LNCaP clone FGC (cell line): ENCODE results near the gene KRTAP5-8.
"Not testable (repeated sequence)": the region's sequence is repeated elsewhere in the genome, so short reads cannot be mapped to it uniquely, and the experiment has no call there.

Experiments
- DNase-seq: peaks from one replicate; pipeline ENCODE4 v3.0.0-alpha.2; 2011; ENCODE audit warnings: low read depth
- H3K4me3 ChIP-seq: 2 replicates; pipeline ENCODE4 v1.5.1; 2011; ENCODE audit warnings: mild to moderate bottlenecking, low read depth, low read length, control low read depth
- CTCF ChIP-seq: IDR thresholded peaks from 2 replicates; pipeline ENCODE4 v1.5.1; 2012; ENCODE audit warnings: mild to moderate bottlenecking; ENCODE audit not compliant: control insufficient read depth, insufficient read depth; ENCODE audit errors: extremely low read depth

KRTAP5-8 gene, protein sequence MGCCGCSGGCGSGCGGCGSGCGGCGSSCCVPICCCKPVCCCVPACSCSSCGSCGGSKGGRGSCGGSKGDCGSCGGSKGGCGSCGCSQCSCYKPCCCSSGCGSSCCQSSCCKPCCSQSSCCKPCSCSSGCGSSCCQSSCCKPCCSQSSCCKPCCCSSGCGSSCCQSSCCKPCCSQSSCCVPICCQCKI

GRCh38 chr11:71537977-71538665 is at the start of gene KRTAP5-8:
TSS of gene KRTAP5-8 (plus strand) at chr11:71538025. CDS start at chr11:71538056, 31 bp downstream.
- not testable (repeated sequence) for DNase-seq, H3K4me3 ChIP-seq

DNA sequence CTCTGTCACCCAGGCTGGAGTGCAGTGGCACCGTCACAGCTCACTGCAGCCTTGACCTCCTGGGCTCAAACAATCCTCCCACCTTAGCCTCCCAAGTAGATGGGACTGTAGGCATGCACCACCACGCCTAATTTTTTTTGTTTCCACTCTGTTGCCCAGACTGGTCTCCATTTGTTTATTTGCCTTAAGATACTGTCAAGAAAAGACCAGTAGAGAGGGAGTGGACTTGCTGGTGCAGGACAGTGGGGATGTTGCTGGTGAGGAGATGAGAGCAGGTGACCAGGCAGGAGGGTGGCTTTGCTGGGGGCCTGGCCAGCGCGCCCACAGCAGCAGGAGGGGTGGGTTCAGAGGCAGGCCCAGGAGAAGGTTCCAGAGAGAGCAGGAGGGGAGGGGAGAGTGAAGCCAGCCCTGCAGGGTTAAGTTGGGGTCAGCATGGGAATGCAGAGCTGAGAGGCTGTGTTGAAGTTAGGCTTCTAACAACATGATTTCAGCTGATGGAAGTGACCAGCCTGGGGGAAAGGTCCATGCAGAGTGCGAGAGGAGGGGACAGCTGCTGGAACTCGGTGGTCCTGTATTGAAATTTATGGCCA is 49.0 kb upstream of the KRTAP5-8 start:
- no peak for TF ChIP-seq CTCF
- no peak overlapping the region for H3K4me3 ChIP-seq
- no peak for DNase-seq

DNA sequence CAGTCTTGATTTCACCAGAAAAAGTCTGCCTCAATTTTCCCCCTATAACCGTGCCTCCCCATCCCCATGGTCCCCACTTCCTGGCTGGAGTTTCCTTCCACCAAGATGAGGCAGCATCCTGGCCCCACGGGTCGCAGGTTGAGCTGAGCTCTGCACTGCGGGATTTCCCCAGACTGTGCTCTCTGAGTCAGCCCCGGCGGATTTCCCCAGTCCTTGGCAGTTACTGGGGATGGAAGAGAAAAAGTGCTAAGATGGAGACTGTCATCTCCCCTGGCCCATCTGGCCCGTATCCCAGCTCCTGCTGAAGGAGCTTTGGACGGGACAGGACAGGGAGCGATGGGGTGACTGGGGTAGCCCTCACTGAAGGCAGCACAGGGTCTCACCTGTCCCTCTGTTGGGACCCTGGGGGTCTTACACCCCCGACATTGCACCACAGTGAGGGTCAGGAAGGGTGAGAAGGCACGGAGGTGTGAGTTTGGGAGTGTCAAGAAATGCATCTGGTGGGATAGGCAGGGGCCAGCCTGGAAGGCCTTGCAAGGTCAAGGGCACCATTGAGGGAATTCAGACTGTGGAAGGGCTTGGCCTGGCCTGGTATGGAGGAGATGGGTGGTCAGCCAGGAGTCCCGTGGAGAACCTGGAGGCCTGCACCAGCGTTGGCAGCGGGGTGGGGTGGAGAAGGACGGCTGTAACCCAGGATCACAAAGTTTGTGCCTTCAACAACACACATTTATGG is 48.3 kb upstream of the KRTAP5-8 start:
- H3K4me3 ChIP-seq = no peak overlapping the region
- TF ChIP-seq CTCF = no peak
- DNase-seq = no peak

DNA sequence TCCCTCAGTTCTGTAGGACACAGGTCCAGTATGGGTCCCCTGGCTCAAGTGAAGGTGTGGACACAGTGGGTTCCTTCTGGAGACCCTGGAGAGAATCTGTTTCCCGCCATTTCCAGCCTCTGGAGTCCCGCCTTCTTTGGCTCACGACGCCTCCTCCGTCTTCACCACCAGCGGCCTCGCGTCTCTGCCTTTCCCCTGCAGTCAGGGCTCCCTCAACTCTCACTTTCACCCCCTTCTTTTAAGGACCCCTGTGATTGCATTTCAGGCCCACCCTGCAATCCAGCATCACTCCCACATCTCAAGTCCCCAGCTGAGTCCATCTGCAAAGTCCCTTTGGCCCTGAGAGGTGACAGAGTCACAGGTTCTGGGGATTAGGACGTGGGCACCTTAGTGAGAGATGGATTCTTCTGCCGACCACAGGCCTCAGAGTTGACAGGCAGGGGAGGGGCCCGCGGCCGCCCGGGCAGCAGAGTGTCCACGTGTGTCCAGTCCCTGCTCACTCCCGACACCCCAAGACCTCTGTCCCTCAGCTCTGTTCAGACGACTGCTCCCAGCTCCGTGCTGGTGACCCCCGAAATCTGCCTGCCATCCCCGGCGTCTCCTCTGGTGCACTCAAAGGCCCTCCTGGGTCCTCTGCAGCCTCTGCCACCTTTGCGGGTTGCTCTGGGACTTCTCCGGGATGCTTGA is 47.6 kb upstream of the KRTAP5-8 start:
- TF ChIP-seq CTCF = no peak
- no peak for DNase-seq
- H3K4me3 ChIP-seq = no peak overlapping the region

- H3K4me3 ChIP-seq = no peak overlapping the region
- DNase-seq = no peak
- TF ChIP-seq CTCF = no peak
Observed at GRCh38 chr11:71490731-71491390, 47.0 kb upstream of the KRTAP5-8 start.

DNA sequence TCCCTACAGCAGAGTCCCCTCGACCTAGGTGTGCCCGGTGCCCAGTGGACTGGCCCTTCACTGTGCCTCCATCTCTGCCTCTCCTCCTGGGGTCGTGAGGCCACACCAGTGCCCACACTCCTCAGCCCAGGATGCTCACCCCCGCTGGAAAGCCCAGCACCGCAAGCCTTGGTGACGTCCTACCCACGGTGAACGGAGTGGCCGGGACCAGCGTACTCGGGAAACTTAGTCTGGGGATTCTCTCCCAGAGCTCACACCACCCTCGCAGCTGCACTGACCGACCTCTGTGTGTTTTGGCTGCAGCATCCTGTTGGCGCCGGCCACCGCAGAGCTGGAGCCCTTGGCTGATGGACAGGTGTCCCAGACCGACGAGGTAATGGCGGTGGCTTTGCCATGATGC is 46.3 kb upstream of the KRTAP5-8 start:
- no peak for DNase-seq
- TF ChIP-seq CTCF = no peak
- H3K4me3 ChIP-seq = no peak overlapping the region
